ENCODE results near the gene PRRT1B.

The PRRT1B gene

GRCh38 chr9:131583836-131584555 is 38.7 kb downstream of the PRRT1B start:
- Histone ChIP-seq H3K36me3 (ENCODE audit: insufficient read depth) (peaks cover 3% of the 10 kb centered on the region; the same call in 1 of the 2 replicates), H3K4me1 (ENCODE audit: low read depth, poor library complexity, severe bottlenecking) (no peaks in the 10 kb centered on the region), H3K27ac (no peak overlapping the region)

GRCh38 chr9:131584858-131585257 is 39.5 kb downstream of the PRRT1B start:
- no peak overlapping the region for H3K4me2 ChIP-seq
- H3K36me3 ChIP-seq (ENCODE audit: insufficient read depth): peaks cover 3% of the 10 kb centered on the region; the same call in 1 of the 2 replicates
- no peak overlapping the region for H3K9ac ChIP-seq

More at GRCh38 chr9:131583836-131584555, 38.7 kb downstream of the PRRT1B start:
- no peak overlapping the region for H3K4me3 ChIP-seq (IDR thresholded peaks at IDR 0.05; ENCODE audit: insufficient read depth, low read depth, low read length)
- no peak overlapping the region for H3K9ac ChIP-seq
- no peak overlapping the region for H2AFZ ChIP-seq (ENCODE audit: low read depth)
- H3K27me3 ChIP-seq (ENCODE audit: insufficient read depth, low read depth): no peaks in the 10 kb centered on the region
- H4K20me1 ChIP-seq (ENCODE audit: insufficient read depth): no peaks in the 10 kb centered on the region
- no peak overlapping the region for H3K4me2 ChIP-seq
- no peak for TF ChIP-seq CTCF (conservative IDR thresholded peaks at IDR 0.05; ENCODE audit: low read depth, low read length)
- H3K79me2 ChIP-seq (ENCODE audit: insufficient read depth, low read depth): no peaks in the 10 kb centered on the region

GRCh38 chr9:131585375-131585774 is 40.1 kb downstream of the PRRT1B start:
- no peaks in the 10 kb centered on the region for H3K79me2 ChIP-seq (ENCODE audit: insufficient read depth, low read depth)
- H3K9ac ChIP-seq: no peak overlapping the region
- no peaks in the 10 kb centered on the region for H3K27me3 ChIP-seq (ENCODE audit: insufficient read depth, low read depth)
- peaks cover 3% of the 10 kb centered on the region; the same call in 1 of the 2 replicates for H3K36me3 ChIP-seq (ENCODE audit: insufficient read depth)
- no peak overlapping the region for H2AFZ ChIP-seq (ENCODE audit: low read depth)
- H3K4me1 ChIP-seq (ENCODE audit: low read depth, poor library complexity, severe bottlenecking): no peaks in the 10 kb centered on the region
- no peak for TF ChIP-seq CTCF (conservative IDR thresholded peaks at IDR 0.05; ENCODE audit: low read depth, low read length)
- no peak overlapping the region for H3K4me3 ChIP-seq (IDR thresholded peaks at IDR 0.05; ENCODE audit: insufficient read depth, low read depth, low read length)
- no peak overlapping the region for H3K27ac ChIP-seq
- no peaks in the 10 kb centered on the region for H4K20me1 ChIP-seq (ENCODE audit: insufficient read depth)
- no peak overlapping the region for H3K4me2 ChIP-seq

More at GRCh38 chr9:131584858-131585257, 39.5 kb downstream of the PRRT1B start:
- no peak for TF ChIP-seq CTCF (conservative IDR thresholded peaks at IDR 0.05; ENCODE audit: low read depth, low read length)
- Histone ChIP-seq H2AFZ (ENCODE audit: low read depth) (no peak overlapping the region), H3K4me1 (ENCODE audit: low read depth, poor library complexity, severe bottlenecking) (no peaks in the 10 kb centered on the region), H4K20me1 (ENCODE audit: insufficient read depth) (no peaks in the 10 kb centered on the region), H3K4me3 (IDR thresholded peaks at IDR 0.05; ENCODE audit: insufficient read depth, low read depth, low read length) (no peak overlapping the region), H3K27ac (no peak overlapping the region), H3K79me2 (ENCODE audit: insufficient read depth, low read depth) (no peaks in the 10 kb centered on the region), H3K27me3 (ENCODE audit: insufficient read depth, low read depth) (no peaks in the 10 kb centered on the region)

GRCh38 chr9:131587331-131587730 is 42.0 kb downstream of the PRRT1B start:
- H3K9ac ChIP-seq: no peak overlapping the region
- no peaks in the 10 kb centered on the region for H3K27me3 ChIP-seq (ENCODE audit: insufficient read depth, low read depth)
- no peaks in the 10 kb centered on the region for H3K4me1 ChIP-seq (ENCODE audit: low read depth, poor library complexity, severe bottlenecking)
- no peaks in the 10 kb centered on the region for H4K20me1 ChIP-seq (ENCODE audit: insufficient read depth)
- H3K79me2 ChIP-seq (ENCODE audit: insufficient read depth, low read depth): no peaks in the 10 kb centered on the region
- H3K4me2 ChIP-seq: no peak overlapping the region
- H2AFZ ChIP-seq (ENCODE audit: low read depth): no peak overlapping the region
- no peak overlapping the region for H3K4me3 ChIP-seq (IDR thresholded peaks at IDR 0.05; ENCODE audit: insufficient read depth, low read depth, low read length)
- H3K27ac ChIP-seq: no peak overlapping the region
- no peak for TF ChIP-seq CTCF (conservative IDR thresholded peaks at IDR 0.05; ENCODE audit: low read depth, low read length)
- H3K36me3 ChIP-seq (ENCODE audit: insufficient read depth): peaks cover 3% of the 10 kb centered on the region; the same call in 1 of the 2 replicates

Measured in KMS-11 (cell line).